Measurements from ENCODE around the gene CARS2.

The CARS2 gene

GRCh38 chr13:110638814-110639806 is 66.8 kb downstream of the CARS2 start:
- peaks cover 8 to 97% (median 78%) of the 10 kb centered on the region in 4 experiments for H3K36me3 ChIP-seq (ENCODE audit: control insufficient read depth in 4 of 4, insufficient read depth in 4 of 4, low read length in 3 of 4)
- CTCF ChIA-PET: interaction anchor here (0.9 to 2.2 kb wide), 5 partner anchors 8 to 173 kb away, joined by 3 to 5 read pairs (median 3); no protein-coding TSS in a partner anchor
- no peaks in the 10 kb centered on the region for H3K9me3 ChIP-seq (ENCODE audit: control extremely low read depth in 1 of 5, control insufficient read depth in 4 of 5, insufficient read depth in 2 of 5, low read depth in 1 of 5, low read length in 4 of 5)
- no peak for DNase-seq
- H3K27me3 ChIP-seq (replicated peaks in 2 of 5; ENCODE audit: control insufficient read depth in 4 of 5, insufficient read depth in 5 of 5, low read length in 4 of 5): no peaks in the 10 kb centered on the region
- WGBS (ENCODE audit: insufficient coverage): 96% methylated on average over 38 of the region's 39 CpGs
- H3K4me1 ChIP-seq (ENCODE audit: control extremely low read depth in 1 of 4, control insufficient read depth in 4 of 4, insufficient read depth in 4 of 4, low read length in 3 of 4): no peaks in the 10 kb centered on the region
- H3K4me3 ChIP-seq (ENCODE audit: control insufficient read depth in 1 of 7, extremely low read depth in 1 of 7, insufficient read depth in 4 of 7, low read depth in 2 of 7, low read length in 6 of 7): no peak overlapping the region
- no peak overlapping the region for H3K27ac ChIP-seq (ENCODE audit: insufficient read depth in 1 of 2, low read depth in 1 of 2, low read length in 2 of 2, poor library complexity in 1 of 2, severe bottlenecking in 2 of 2)
- POLR2A ChIA-PET: interaction anchor here (0.6 kb wide), 1 partner anchor 259 kb away, joined by 3 read pairs; no protein-coding TSS in a partner anchor

- Histone ChIP-seq H3K27me3 (replicated peaks in 2 of 5; ENCODE audit: control insufficient read depth in 4 of 5, insufficient read depth in 5 of 5, low read length in 4 of 5) (no peaks in the 10 kb centered on the region), H3K4me3 (ENCODE audit: control insufficient read depth in 1 of 7, extremely low read depth in 1 of 7, insufficient read depth in 4 of 7, low read depth in 2 of 7, low read length in 6 of 7) (no peak overlapping the region), H3K36me3 (ENCODE audit: control insufficient read depth in 4 of 4, insufficient read depth in 4 of 4, low read length in 3 of 4) (peaks cover 4 to 92% (median 73%) of the 10 kb centered on the region in 4 experiments), H3K4me1 (ENCODE audit: control extremely low read depth in 1 of 4, control insufficient read depth in 4 of 4, insufficient read depth in 4 of 4, low read length in 3 of 4) (no peaks in the 10 kb centered on the region), H3K9me3 (ENCODE audit: control extremely low read depth in 1 of 5, control insufficient read depth in 4 of 5, insufficient read depth in 2 of 5, low read depth in 1 of 5, low read length in 4 of 5) (no peaks in the 10 kb centered on the region), H3K27ac (ENCODE audit: insufficient read depth in 1 of 2, low read depth in 1 of 2, low read length in 2 of 2, poor library complexity in 1 of 2, severe bottlenecking in 2 of 2) (no peak overlapping the region)
- CTCF ChIA-PET: interaction anchor here (0.9 to 2.2 kb wide), 4 partner anchors 10 to 174 kb away, joined by 3 to 5 read pairs (median 4); no protein-coding TSS in a partner anchor
- POLR2A ChIA-PET: no interaction called here
- no peak for DNase-seq
- 96% methylated on average over 19 of the region's 23 CpGs for WGBS (ENCODE audit: insufficient coverage)
Measured at GRCh38 chr13:110638257-110638656, 67.7 kb downstream of the CARS2 start.

GRCh38 chr13:110637747-110638146 is 68.2 kb downstream of the CARS2 start:
- no peaks in the 10 kb centered on the region for H3K27me3 ChIP-seq (replicated peaks in 2 of 5; ENCODE audit: control insufficient read depth in 4 of 5, insufficient read depth in 5 of 5, low read length in 4 of 5)
- H3K9me3 ChIP-seq (ENCODE audit: control extremely low read depth in 1 of 5, control insufficient read depth in 4 of 5, insufficient read depth in 2 of 5, low read depth in 1 of 5, low read length in 4 of 5): no peaks in the 10 kb centered on the region
- 96% methylated on average over 4 of the region's 6 CpGs for WGBS (ENCODE audit: insufficient coverage)
- H3K4me3 ChIP-seq (ENCODE audit: control insufficient read depth in 1 of 7, extremely low read depth in 1 of 7, insufficient read depth in 4 of 7, low read depth in 2 of 7, low read length in 6 of 7): no peak overlapping the region
- no peak overlapping the region for H3K27ac ChIP-seq (ENCODE audit: insufficient read depth in 1 of 2, low read depth in 1 of 2, low read length in 2 of 2, poor library complexity in 1 of 2, severe bottlenecking in 2 of 2)
- H3K36me3 ChIP-seq (ENCODE audit: control insufficient read depth in 4 of 4, insufficient read depth in 4 of 4, low read length in 3 of 4): peaks cover 2 to 87% (median 67%) of the 10 kb centered on the region in 4 experiments
- DNase-seq: no peak
- ChIA-PET CTCF (interaction anchor here (1.1 kb wide), 1 partner anchor 174 kb away, joined by 3 read pairs; no protein-coding TSS in a partner anchor), POLR2A (no interaction called here)
- H3K4me1 ChIP-seq (ENCODE audit: control extremely low read depth in 1 of 4, control insufficient read depth in 4 of 4, insufficient read depth in 4 of 4, low read length in 3 of 4): no peaks in the 10 kb centered on the region

- Histone ChIP-seq H3K27ac (ENCODE audit: insufficient read depth in 1 of 2, low read depth in 1 of 2, low read length in 2 of 2, poor library complexity in 1 of 2, severe bottlenecking in 2 of 2) (no peak overlapping the region), H3K27me3 (replicated peaks in 2 of 5; ENCODE audit: control insufficient read depth in 4 of 5, insufficient read depth in 5 of 5, low read length in 4 of 5) (no peaks in the 10 kb centered on the region), H3K4me3 (ENCODE audit: control insufficient read depth in 1 of 7, extremely low read depth in 1 of 7, insufficient read depth in 4 of 7, low read depth in 2 of 7, low read length in 6 of 7) (no peak overlapping the region), H3K36me3 (ENCODE audit: control insufficient read depth in 4 of 4, insufficient read depth in 4 of 4, low read length in 3 of 4) (peaks cover 2 to 82% (median 64%) of the 10 kb centered on the region in 4 experiments), H3K9me3 (ENCODE audit: control extremely low read depth in 1 of 5, control insufficient read depth in 4 of 5, insufficient read depth in 2 of 5, low read depth in 1 of 5, low read length in 4 of 5) (no peaks in the 10 kb centered on the region), H3K4me1 (ENCODE audit: control extremely low read depth in 1 of 4, control insufficient read depth in 4 of 4, insufficient read depth in 4 of 4, low read length in 3 of 4) (no peaks in the 10 kb centered on the region)
- DNase-seq: no peak
- ChIA-PET CTCF (no interaction called here), POLR2A (interaction anchor here (0.5 kb wide), 1 partner anchor 1033 kb away, joined by 3 read pairs; no protein-coding TSS in a partner anchor)
- WGBS (ENCODE audit: insufficient coverage): 90% methylated on average over 4 of the region's 6 CpGs
Measured at GRCh38 chr13:110637275-110637674, 68.6 kb downstream of the CARS2 start.

- CTCF ChIA-PET: no interaction called here
- H3K4me1 ChIP-seq (ENCODE audit: control extremely low read depth in 1 of 4, control insufficient read depth in 4 of 4, insufficient read depth in 4 of 4, low read length in 3 of 4): no peaks in the 10 kb centered on the region
- no peak overlapping the region for H3K27ac ChIP-seq (ENCODE audit: insufficient read depth in 1 of 2, low read depth in 1 of 2, low read length in 2 of 2, poor library complexity in 1 of 2, severe bottlenecking in 2 of 2)
- H3K9me3 ChIP-seq (ENCODE audit: control extremely low read depth in 1 of 5, control insufficient read depth in 4 of 5, insufficient read depth in 2 of 5, low read depth in 1 of 5, low read length in 4 of 5): no peaks in the 10 kb centered on the region
- DNase-seq: no peak
- no peak overlapping the region for H3K4me3 ChIP-seq (ENCODE audit: control insufficient read depth in 1 of 7, extremely low read depth in 1 of 7, insufficient read depth in 4 of 7, low read depth in 2 of 7, low read length in 6 of 7)
- POLR2A ChIA-PET: interaction anchor here (0.5 kb wide), 1 partner anchor 1033 kb away, joined by 3 read pairs; no protein-coding TSS in a partner anchor
- 96% methylated on average over 14 of the region's 14 CpGs for WGBS (ENCODE audit: insufficient coverage)
- peaks cover 2 to 78% (median 60%) of the 10 kb centered on the region in 4 experiments for H3K36me3 ChIP-seq (ENCODE audit: control insufficient read depth in 4 of 4, insufficient read depth in 4 of 4, low read length in 3 of 4)
- H3K27me3 ChIP-seq (replicated peaks in 2 of 5; ENCODE audit: control insufficient read depth in 4 of 5, insufficient read depth in 5 of 5, low read length in 4 of 5): no peaks in the 10 kb centered on the region
Measured at GRCh38 chr13:110636701-110637201, 69.2 kb downstream of the CARS2 start.

GRCh38 chr13:110636053-110636475 is 69.9 kb downstream of the CARS2 start:
- peaks cover 2 to 78% (median 56%) of the 10 kb centered on the region in 4 experiments for H3K36me3 ChIP-seq (ENCODE audit: control insufficient read depth in 4 of 4, insufficient read depth in 4 of 4, low read length in 3 of 4)
- WGBS (ENCODE audit: insufficient coverage): 97% methylated on average over 11 of the region's 16 CpGs
- POLR2A ChIA-PET: no interaction called here

More at GRCh38 chr13:110636053-110636475, 69.9 kb downstream of the CARS2 start:
- no peaks in the 10 kb centered on the region for H3K4me1 ChIP-seq (ENCODE audit: control extremely low read depth in 1 of 4, control insufficient read depth in 4 of 4, insufficient read depth in 4 of 4, low read length in 3 of 4)
- DNase-seq: no peak
- H3K9me3 ChIP-seq (ENCODE audit: control extremely low read depth in 1 of 5, control insufficient read depth in 4 of 5, insufficient read depth in 2 of 5, low read depth in 1 of 5, low read length in 4 of 5): no peaks in the 10 kb centered on the region
- CTCF ChIA-PET: interaction anchor here (1.9 kb wide), 1 partner anchor 9 kb away, joined by 8 read pairs; no protein-coding TSS in a partner anchor
- H3K27me3 ChIP-seq (replicated peaks in 2 of 5; ENCODE audit: control insufficient read depth in 4 of 5, insufficient read depth in 5 of 5, low read length in 4 of 5): no peaks in the 10 kb centered on the region
- no peak overlapping the region for H3K27ac ChIP-seq (ENCODE audit: insufficient read depth in 1 of 2, low read depth in 1 of 2, low read length in 2 of 2, poor library complexity in 1 of 2, severe bottlenecking in 2 of 2)
- no peak overlapping the region for H3K4me3 ChIP-seq (ENCODE audit: control insufficient read depth in 1 of 7, extremely low read depth in 1 of 7, insufficient read depth in 4 of 7, low read depth in 2 of 7, low read length in 6 of 7)
